Endodermal cell (in vitro differentiated cells): ENCODE results near the gene SUSD2. TPM values are rescaled to one million over a fixed set of nuclear protein-coding genes. Genes with fewer than 3 reads are reported as not detected.

Source experiments
- DNase-seq: peaks from one replicate; pipeline ENCODE4 v3.0.0-alpha.2; 2017
- H3K27ac ChIP-seq: 2 replicates; pipeline ENCODE4 v1.5.1; 2013; ENCODE audit warnings: mild to moderate bottlenecking, low read depth, low read length, moderate library complexity
- H3K27me3 ChIP-seq: 2 replicates; pipeline ENCODE4 v1.6.1; 2013; ENCODE audit warnings: mild to moderate bottlenecking, low read length, moderate library complexity; ENCODE audit not compliant: insufficient read depth, control insufficient read depth, poor library complexity, severe bottlenecking
- H3K36me3 ChIP-seq: 2 replicates; pipeline ENCODE4 v1.7.0; 2013; ENCODE audit warnings: mild to moderate bottlenecking, low read length, moderate library complexity; ENCODE audit not compliant: control insufficient read depth, insufficient read depth
- H3K4me1 ChIP-seq: one replicate; pipeline ENCODE4 v1.7.0; 2013; ENCODE audit warnings: low read length; ENCODE audit not compliant: control insufficient read depth, insufficient read depth
- H3K4me3 ChIP-seq: 2 replicates; pipeline ENCODE4 v1.5.1; 2013; ENCODE audit warnings: mild to moderate bottlenecking, low read length, moderate library complexity
- H3K9ac ChIP-seq: 2 replicates; pipeline ENCODE4 v1.6.1; 2013; ENCODE audit warnings: mild to moderate bottlenecking, low read length, moderate library complexity; ENCODE audit not compliant: poor library complexity, severe bottlenecking; ENCODE audit errors: extremely low read depth
- H3K9me3 ChIP-seq: 2 replicates; pipeline ENCODE4 v1.6.1; 2013; ENCODE audit warnings: mild to moderate bottlenecking, low read length, moderate library complexity; ENCODE audit not compliant: control insufficient read depth
- H3K27ac Mint-ChIP-seq: 2 replicates; pipeline ENCODE4 v1.8.0; 2020; ENCODE audit warnings: mixed read lengths
- H3K27me3 Mint-ChIP-seq: 2 replicates; pipeline ENCODE4 v1.8.0; 2021; ENCODE audit warnings: mild to moderate bottlenecking, mixed read lengths; ENCODE audit not compliant: insufficient read depth
- H3K36me3 Mint-ChIP-seq: 2 replicates; pipeline ENCODE4 v1.8.0; 2020; ENCODE audit warnings: low read depth, mixed read lengths
- H3K4me1 Mint-ChIP-seq: 2 replicates; pipeline ENCODE4 v1.8.0; 2020; ENCODE audit warnings: mixed read lengths
- H3K4me3 Mint-ChIP-seq: 2 replicates; pipeline ENCODE4 v1.8.0; 2020; ENCODE audit warnings: mild to moderate bottlenecking, moderate library complexity, mixed read lengths
- H3K9me3 Mint-ChIP-seq: 2 replicates; pipeline ENCODE4 v1.8.0; 2020; ENCODE audit warnings: mild to moderate bottlenecking, mixed read lengths
- WGBS, 2 experiments: methylation state at CpG; one replicate each; pipeline versions ENCODE4 v1.1.5 to v1.1.7; 2013; ENCODE audit warnings: missing lambda C conversion rate in 2 of 2, mixed read lengths in 1 of 2; ENCODE audit not compliant: insufficient coverage in 1 of 2, insufficient read length in 1 of 2; 5-methylcytosine and 5-hydroxymethylcytosine counted together
- total RNA-seq, 2 donors: library from RNA; stranded (reverse); fragmentation: NEBNext Ultra II Directional in 1 of 2; extraction: Animal tissue kit (Norgen Biotek cat#: 25700) in 1 of 2; gene quantifications; 2 replicates in 1 of 2; 3 replicates in 1 of 2; pipeline ENCODE4 v1.2.1, GENCODE V29; 2021
- TF ChIP-seq, protein P1 (sequence below): fragments of 200-600 bp; sonication (generic); conservative IDR thresholded peaks from 2 replicates; pipeline ENCODE4 v1.5.0; 2021; ENCODE audit warnings: antibody characterized with exemption, mild to moderate bottlenecking

SUSD2 gene
- total RNA-seq, 2 donors from 2014 or later, result 0.40 to 1.6 TPM

DNA sequence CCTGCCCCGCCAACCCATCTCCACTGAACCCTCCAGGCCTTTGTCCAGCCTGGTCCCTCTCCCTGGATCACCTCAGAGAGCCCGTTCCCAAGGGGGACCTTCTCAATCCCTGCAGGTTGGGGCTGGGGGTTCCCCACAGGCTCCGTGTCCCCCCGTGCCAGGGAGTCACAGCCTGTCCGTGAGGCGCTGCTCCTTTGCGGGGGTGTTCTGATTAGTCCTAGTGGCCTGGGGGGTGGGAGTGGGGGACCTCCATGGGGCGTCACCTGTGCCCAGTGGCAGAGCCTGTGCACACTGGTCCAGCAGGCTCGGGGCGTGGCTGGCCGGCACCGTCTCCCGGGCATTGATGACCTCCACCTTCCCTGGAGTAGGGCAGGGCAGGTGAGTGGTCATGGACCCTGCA, 51.9 kb downstream of the SUSD2 start:
- Mint-ChIP-seq H3K27me3 (no peaks in the 10 kb centered on the region), H3K9me3 (peaks cover 2% of the 10 kb centered on the region), H3K4me1 (peaks cover 3% of the 10 kb centered on the region), H3K36me3 (no peaks in the 10 kb centered on the region), H3K4me3 (no peak overlapping the region), H3K27ac (no peak overlapping the region)
- no peak overlapping the region for H3K27ac ChIP-seq
- no peaks in the 10 kb centered on the region for H3K4me1 ChIP-seq
- no peaks in the 10 kb centered on the region for H3K9me3 ChIP-seq
- WGBS, 2 experiments, result 78 to 91% methylated on average over 9 to 13 of the region's 13 CpGs
- H3K36me3 ChIP-seq, result no peaks in the 10 kb centered on the region
- H3K27me3 ChIP-seq, result no peaks in the 10 kb centered on the region
- TF ChIP-seq, protein P1, sequence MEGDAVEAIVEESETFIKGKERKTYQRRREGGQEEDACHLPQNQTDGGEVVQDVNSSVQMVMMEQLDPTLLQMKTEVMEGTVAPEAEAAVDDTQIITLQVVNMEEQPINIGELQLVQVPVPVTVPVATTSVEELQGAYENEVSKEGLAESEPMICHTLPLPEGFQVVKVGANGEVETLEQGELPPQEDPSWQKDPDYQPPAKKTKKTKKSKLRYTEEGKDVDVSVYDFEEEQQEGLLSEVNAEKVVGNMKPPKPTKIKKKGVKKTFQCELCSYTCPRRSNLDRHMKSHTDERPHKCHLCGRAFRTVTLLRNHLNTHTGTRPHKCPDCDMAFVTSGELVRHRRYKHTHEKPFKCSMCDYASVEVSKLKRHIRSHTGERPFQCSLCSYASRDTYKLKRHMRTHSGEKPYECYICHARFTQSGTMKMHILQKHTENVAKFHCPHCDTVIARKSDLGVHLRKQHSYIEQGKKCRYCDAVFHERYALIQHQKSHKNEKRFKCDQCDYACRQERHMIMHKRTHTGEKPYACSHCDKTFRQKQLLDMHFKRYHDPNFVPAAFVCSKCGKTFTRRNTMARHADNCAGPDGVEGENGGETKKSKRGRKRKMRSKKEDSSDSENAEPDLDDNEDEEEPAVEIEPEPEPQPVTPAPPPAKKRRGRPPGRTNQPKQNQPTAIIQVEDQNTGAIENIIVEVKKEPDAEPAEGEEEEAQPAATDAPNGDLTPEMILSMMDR, result no peak
- H3K9ac ChIP-seq, result no peak overlapping the region
- H3K4me3 ChIP-seq, result no peak overlapping the region
- DNase-seq, result no peak

DNA sequence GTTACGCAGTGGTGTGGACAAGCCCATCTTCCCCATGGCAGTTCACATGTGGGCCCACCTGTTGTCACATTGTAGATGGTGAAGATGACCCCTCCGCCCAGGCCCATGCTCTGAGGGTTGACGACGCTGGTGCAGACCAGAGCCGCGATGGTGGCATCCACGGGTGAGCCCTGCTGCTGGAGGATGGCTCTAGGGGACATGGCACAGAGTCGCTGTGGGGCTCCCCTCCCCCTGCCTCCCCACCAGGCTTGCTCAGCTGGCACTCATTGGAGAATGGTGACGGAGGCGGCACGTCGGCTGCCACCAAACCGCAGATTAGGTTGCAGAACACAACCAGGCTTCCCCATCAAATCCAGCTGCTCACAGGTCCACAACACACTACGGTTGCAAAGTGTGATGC, 52.5 kb downstream of the SUSD2 start:
- Histone ChIP-seq H3K4me1 (no peaks in the 10 kb centered on the region), H3K27ac (no peak overlapping the region), H3K27me3 (no peaks in the 10 kb centered on the region), H3K36me3 (no peaks in the 10 kb centered on the region), H3K9ac (no peak overlapping the region), H3K4me3 (no peak overlapping the region), H3K9me3 (no peaks in the 10 kb centered on the region)
- peaks cover 3% of the 10 kb centered on the region for H3K4me1 Mint-ChIP-seq
- peaks cover 2% of the 10 kb centered on the region for H3K9me3 Mint-ChIP-seq
- TF ChIP-seq, protein P1, result no peak
- 96 to 98% methylated on average over 3 to 14 of the region's 14 CpGs for WGBS, 2 experiments
- H3K27ac Mint-ChIP-seq, result no peak overlapping the region
- H3K4me3 Mint-ChIP-seq, result no peak overlapping the region
- no peaks in the 10 kb centered on the region for H3K36me3 Mint-ChIP-seq
- H3K27me3 Mint-ChIP-seq, result no peaks in the 10 kb centered on the region
- DNase-seq, result no peak

DNA sequence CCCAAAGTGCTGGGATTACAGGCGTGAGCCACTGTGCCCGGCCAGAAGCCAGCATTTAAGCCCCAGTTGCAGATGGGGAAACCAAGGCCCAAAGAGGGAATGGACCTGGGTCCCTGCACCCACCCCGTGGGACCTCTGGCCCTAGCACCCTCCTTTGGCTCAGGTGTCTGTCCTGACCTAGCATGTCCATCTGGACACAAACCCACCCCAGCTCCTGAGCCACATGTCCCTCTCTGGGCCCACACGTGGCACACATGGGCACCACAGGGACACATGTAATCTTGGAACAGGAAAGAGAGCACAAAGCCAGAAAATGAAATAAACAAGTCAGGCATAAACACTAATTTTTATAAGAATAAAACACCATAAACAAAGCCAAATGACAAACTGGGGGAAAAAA, 54.0 kb downstream of the SUSD2 start:
- Histone ChIP-seq H3K4me3 (no peak overlapping the region), H3K9me3 (no peaks in the 10 kb centered on the region), H3K9ac (no peak overlapping the region), H3K36me3 (no peaks in the 10 kb centered on the region), H3K27me3 (no peaks in the 10 kb centered on the region), H3K27ac (no peak overlapping the region), H3K4me1 (no peaks in the 10 kb centered on the region)
- H3K27ac Mint-ChIP-seq, result no peak overlapping the region
- 84 to 88% methylated on average over 2 to 4 of the region's 4 CpGs for WGBS, 2 experiments
- no peak for DNase-seq
- no peaks in the 10 kb centered on the region for H3K27me3 Mint-ChIP-seq
- H3K9me3 Mint-ChIP-seq, result peaks cover 2% of the 10 kb centered on the region
- H3K4me1 Mint-ChIP-seq, result peaks cover 3% of the 10 kb centered on the region
- TF ChIP-seq, protein P1, result no peak
- no peak overlapping the region for H3K4me3 Mint-ChIP-seq
- no peaks in the 10 kb centered on the region for H3K36me3 Mint-ChIP-seq
